DMS114 treated with DMSO at 0.1 percent for 48 hours (cell line): ENCODE measurements around the gene ZNF45.
"Not testable (repeated sequence)": the region's sequence is repeated elsewhere in the genome, so short reads cannot be mapped to it uniquely, and the experiment has no call there.

ENCODE experiments used
- DNase-seq: peaks from one replicate; lab custom pipeline; 2025; ENCODE audit not compliant: unreplicated experiment; lab: John Stamatoyannopoulos, UW

The ZNF45 gene

GRCh38 chr19:43914051-43914450, 21.0 kb downstream of the ZNF45 start:
- DNase-seq = no peak

GRCh38 chr19:43913383-43913782, 21.7 kb downstream of the ZNF45 start:
- no peak for DNase-seq

- no peak for DNase-seq
Measured at GRCh38 chr19:43910884-43911283, 24.2 kb downstream of the ZNF45 start.

GRCh38 chr19:43908659-43909058, 26.4 kb downstream of the ZNF45 start:
- DNase-seq = no peak

GRCh38 chr19:43906774-43907173, 28.3 kb downstream of the ZNF45 start:
- DNase-seq = no peak

GRCh38 chr19:43905897-43906296, 29.2 kb downstream of the ZNF45 start:
- DNase-seq = no peak

- DNase-seq = no peak
Measured at GRCh38 chr19:43902399-43902798, 32.7 kb downstream of the ZNF45 start.

- DNase-seq = peak; percentile 69
Measured at GRCh38 chr19:43901395-43902390, 33.4 kb downstream of the ZNF45 start.

- DNase-seq = no peak
Measured at GRCh38 chr19:43895727-43896308, 39.3 kb downstream of the ZNF45 start.

- no peak for DNase-seq
Measured at GRCh38 chr19:43883864-43884263, 51.2 kb downstream of the ZNF45 start, which contains the start of gene ZNF404. Gene ZNF404, minus strand, starts transcription at chr19:43883964.

GRCh38 chr19:43880483-43880882, 54.6 kb downstream of the ZNF45 start:
- DNase-seq = no peak

- DNase-seq = no peak
Measured at GRCh38 chr19:43872547-43873336, 62.3 kb downstream of the ZNF45 start.

GRCh38 chr19:43866923-43867322, 68.2 kb downstream of the ZNF45 start:
- DNase-seq = not testable (repeated sequence)
